MM.1S (cell line): ENCODE data around the gene SLC38A10.

Experiments
- DNase-seq: peaks from one replicate; pipeline ENCODE4 v3.0.0-alpha.2; 2015
- H2AFZ ChIP-seq: fragments of 300-600 bp; sonication (generic); 2 replicates; pipeline ENCODE4 v1.6.0; 2016; ENCODE audit warnings: antibody characterized with exemption, low read length
- H3F3A ChIP-seq: fragments of 300-600 bp; sonication (generic); 2 replicates; pipeline ENCODE4 v1.6.1; 2016; ENCODE audit warnings: mild to moderate bottlenecking, antibody characterized with exemption, low read length, moderate library complexity, mixed read lengths; ENCODE audit not compliant: insufficient read depth
- H3K27ac ChIP-seq: fragments of 300-600 bp; sonication (generic); 2 replicates; pipeline ENCODE4 v1.5.1; 2016; ENCODE audit warnings: mild to moderate bottlenecking, low read length
- H3K27me3 ChIP-seq: fragments of 300-600 bp; sonication (generic); replicated peaks from 2 replicates; pipeline ENCODE4 v1.6.0; 2016; ENCODE audit warnings: low read length; ENCODE audit not compliant: insufficient read depth
- H3K36me3 ChIP-seq: fragments of 300-600 bp; sonication (generic); replicated peaks from 2 replicates; pipeline ENCODE4 v1.6.1; 2016; ENCODE audit warnings: mild to moderate bottlenecking, low read length, mixed read lengths; ENCODE audit not compliant: insufficient read depth
- H3K4me1 ChIP-seq: fragments of 300-600 bp; sonication (generic); 2 replicates; pipeline ENCODE4 v1.6.1; 2016; ENCODE audit warnings: low read length, mixed read lengths
- H3K4me2 ChIP-seq: fragments of 300-600 bp; sonication (generic); 2 replicates; pipeline ENCODE4 v1.6.0; 2016; ENCODE audit warnings: low read depth, low read length
- H3K4me3 ChIP-seq: fragments of 300-600 bp; sonication (generic); 2 replicates; pipeline ENCODE4 v1.5.1; 2016; ENCODE audit warnings: low read length, mixed read lengths
- H3K79me2 ChIP-seq: fragments of 300-600 bp; sonication (generic); 2 replicates; pipeline ENCODE4 v1.6.1; 2016; ENCODE audit warnings: mixed run types, low read length, mixed read lengths
- H3K9ac ChIP-seq: fragments of 300-600 bp; sonication (generic); 2 replicates; pipeline ENCODE4 v1.6.1; 2016; ENCODE audit warnings: low read length, mixed read lengths
- H3K9me2 ChIP-seq: fragments of 300-600 bp; sonication (generic); replicated peaks from 2 replicates; pipeline ENCODE4 v1.6.1; 2016; ENCODE audit warnings: mild to moderate bottlenecking, low read length, mixed read lengths; ENCODE audit not compliant: insufficient read depth
- H3K9me3 ChIP-seq: fragments of 300-600 bp; sonication (generic); replicated peaks from 2 replicates; pipeline ENCODE4 v1.6.1; 2016; ENCODE audit warnings: mild to moderate bottlenecking, low read length, mixed read lengths; ENCODE audit not compliant: insufficient read depth
- H4K20me1 ChIP-seq: fragments of 300-600 bp; sonication (generic); 2 replicates; pipeline ENCODE4 v1.6.1; 2016; ENCODE audit warnings: mild to moderate bottlenecking, low read length, moderate library complexity, mixed read lengths; ENCODE audit not compliant: insufficient read depth
- CTCF ChIP-seq: fragments of 300-600 bp; sonication (generic); IDR thresholded peaks from 2 replicates; pipeline ENCODE4 v1.5.1; 2016; ENCODE audit warnings: antibody characterized with exemption, low read length, mixed read lengths
- EZH2 ChIP-seq: fragments of 300-600 bp; sonication (generic); optimal IDR thresholded peaks from 2 replicates; pipeline ENCODE3; 2017; ENCODE audit warnings: low read depth, mild to moderate bottlenecking, antibody characterized with exemption, low read length, mixed read lengths
- EZH2phosphoT487 ChIP-seq: fragments of 300-600 bp; sonication (generic); IDR thresholded peaks from 2 replicates; pipeline ENCODE4 v1.6.1; 2018; ENCODE audit warnings: antibody characterized with exemption, low read length

SLC38A10 gene

GRCh38 chr17:81278831-81279230 is 16.3 kb downstream of the SLC38A10 start:
- Histone ChIP-seq H3K4me3 (no peak overlapping the region), H3K27me3 (no peaks in the 10 kb centered on the region), H3K36me3 (no peaks in the 10 kb centered on the region; the same call in 1 of the 2 replicates), H2AFZ (no peak overlapping the region), H3F3A (no peaks in the 10 kb centered on the region), H3K9ac (no peak overlapping the region), H3K27ac (no peak overlapping the region), H3K9me3 (no peaks in the 10 kb centered on the region), H3K4me1 (no peaks in the 10 kb centered on the region), H3K4me2 (no peak overlapping the region), H3K79me2 (peaks cover 8% of the 10 kb centered on the region; the same call in 1 of the 2 replicates), H4K20me1 (no peaks in the 10 kb centered on the region), H3K9me2 (no peaks in the 10 kb centered on the region)
- DNase-seq: no peak
- TF ChIP-seq EZH2: no peak
- no peak for TF ChIP-seq CTCF
- TF ChIP-seq EZH2phosphoT487: no peak

- Histone ChIP-seq H3K4me2 (no peak overlapping the region), H2AFZ (no peak overlapping the region), H3K36me3 (no peaks in the 10 kb centered on the region; the same call in 1 of the 2 replicates), H3K9ac (no peak overlapping the region), H3K27me3 (no peaks in the 10 kb centered on the region), H3K9me2 (no peaks in the 10 kb centered on the region), H4K20me1 (no peaks in the 10 kb centered on the region), H3F3A (no peaks in the 10 kb centered on the region), H3K79me2 (peaks cover 6% of the 10 kb centered on the region; the same call in 1 of the 2 replicates), H3K4me3 (no peak overlapping the region), H3K9me3 (no peaks in the 10 kb centered on the region), H3K27ac (no peak overlapping the region), H3K4me1 (no peaks in the 10 kb centered on the region)
- TF ChIP-seq CTCF (no peak), EZH2phosphoT487 (no peak), EZH2 (no peak)
- DNase-seq: no peak
Observed at GRCh38 chr17:81277946-81278693, 17.0 kb downstream of the SLC38A10 start.

- Histone ChIP-seq H3K79me2 (peaks cover 4% of the 10 kb centered on the region; the same call in 1 of the 2 replicates), H3K9me3 (no peaks in the 10 kb centered on the region), H3K9me2 (no peaks in the 10 kb centered on the region), H3K9ac (no peak overlapping the region), H3K4me1 (no peaks in the 10 kb centered on the region), H3K4me3 (no peak overlapping the region), H3K27ac (no peak overlapping the region), H3K36me3 (no peaks in the 10 kb centered on the region; the same call in 1 of the 2 replicates), H4K20me1 (no peaks in the 10 kb centered on the region), H3F3A (no peaks in the 10 kb centered on the region), H3K27me3 (no peaks in the 10 kb centered on the region), H3K4me2 (no peak overlapping the region), H2AFZ (no peak overlapping the region)
- DNase-seq: no peak
- TF ChIP-seq CTCF (no peak), EZH2phosphoT487 (no peak), EZH2 (no peak)
Observed at GRCh38 chr17:81277421-81277820, 17.7 kb downstream of the SLC38A10 start.
